GM13976 (cell line): Measurements from ENCODE around the gene CCNL2.

Experiments
- DNase-seq: peaks from one replicate; pipeline ENCODE4 v3.0.0; 2012; ENCODE audit warnings: low spot score
- CTCF ChIP-seq: IDR thresholded peaks from 2 replicates; pipeline ENCODE4 v1.5.1; 2012; ENCODE audit warnings: borderline replicate concordance, mild to moderate bottlenecking; ENCODE audit not compliant: insufficient read depth; ENCODE audit errors: extremely low read depth, missing control alignments, control extremely low read depth
- in situ Hi-C: fragments of 300-500 bp; cut with MboI; formaldehyde crosslinking; loops from one replicate; pipeline ENCODE4 v1.12.0; 2022; ENCODE audit warnings: low sequenced_read_pairs, mixed read lengths, inconsistent platforms; ENCODE audit not compliant: unreplicated experiment

CCNL2 gene

GRCh38 chr1:1359664-1360468 is 39.3 kb downstream of the CCNL2 start:
- no peak for DNase-seq
- in situ Hi-C loops: no loop called here
- TF ChIP-seq CTCF: no peak

- in situ Hi-C loops: no loop called here
- peak; percentile 73 for DNase-seq
- TF ChIP-seq CTCF: no peak
Observed at GRCh38 chr1:1359308-1359663, 39.8 kb downstream of the CCNL2 start.

- no peak for DNase-seq
- TF ChIP-seq CTCF: no peak
- in situ Hi-C loops: no loop called here
Observed at GRCh38 chr1:1358433-1359271, 40.5 kb downstream of the CCNL2 start, which contains the start of gene MXRA8. Gene MXRA8, minus strand, starts transcription at chr1:1358555. Its CDS starts 51 bp downstream, at chr1:1358504.

- no peak for DNase-seq
- TF ChIP-seq CTCF: no peak
- in situ Hi-C loops: no loop called here
Observed at GRCh38 chr1:1357871-1358432, 41.2 kb downstream of the CCNL2 start.

GRCh38 chr1:1356796-1357401 is 42.2 kb downstream of the CCNL2 start:
- no peak for TF ChIP-seq CTCF
- no peak for DNase-seq
- in situ Hi-C loops: no loop called here

- TF ChIP-seq CTCF: no peak
- in situ Hi-C loops: no loop called here
- no peak for DNase-seq
Observed at GRCh38 chr1:1356166-1356795, 42.9 kb downstream of the CCNL2 start.
